HUES64 (cell line): ENCODE results near the gene STPG1.

ENCODE experiments used
- H3K27ac ChIP-seq: 2 replicates; pipeline ENCODE4 v1.7.0; 2013; ENCODE audit warnings: low read depth, low read length, inconsistent platforms
- H3K27me3 ChIP-seq: 2 replicates; pipeline ENCODE4 v1.6.1; 2013; ENCODE audit warnings: mild to moderate bottlenecking, low read length; ENCODE audit not compliant: insufficient read depth
- H3K36me3 ChIP-seq: 2 replicates; pipeline ENCODE4 v1.6.1; 2013; ENCODE audit warnings: mild to moderate bottlenecking, low read length; ENCODE audit not compliant: insufficient read depth
- H3K4me1 ChIP-seq: 2 replicates; pipeline ENCODE4 v1.6.1; 2013; ENCODE audit warnings: mild to moderate bottlenecking, low read length, moderate library complexity; ENCODE audit not compliant: insufficient read depth
- H3K4me3 ChIP-seq: 2 replicates; pipeline ENCODE4 v1.5.1; 2013; ENCODE audit warnings: mild to moderate bottlenecking, low read length, moderate library complexity
- H3K9ac ChIP-seq: 2 replicates; pipeline ENCODE4 v1.6.1; 2013; ENCODE audit warnings: mild to moderate bottlenecking, low read depth, low read length
- H3K9me3 ChIP-seq: 2 replicates; pipeline ENCODE4 v1.6.1; 2013; ENCODE audit warnings: low read depth, low read length; ENCODE audit not compliant: insufficient read depth
- WGBS: fragments of 150-250, 120-280 bp; methylation state at CpG from one replicate; pipeline ENCODE4 v1.1.7; 2013; ENCODE audit warnings: missing lambda C conversion rate; 5-methylcytosine and 5-hydroxymethylcytosine counted together

Gene STPG1

GRCh38 chr1:24414775-24415333 is 1.3 kb upstream of the STPG1 start:
- Histone ChIP-seq H3K9ac (no peak overlapping the region), H3K27me3 (no peaks in the 10 kb centered on the region), H3K27ac (peak overlapping the region; percentile 17; the same call in 1 of the 2 replicates), H3K4me3 (peak overlapping the region; percentile 70), H3K9me3 (no peaks in the 10 kb centered on the region), H3K4me1 (peaks cover 10% of the 10 kb centered on the region), H3K36me3 (no peaks in the 10 kb centered on the region)
- 74% methylated on average over 22 of the region's 22 CpGs for WGBS

- peaks cover 10% of the 10 kb centered on the region for H3K4me1 ChIP-seq
- 86% methylated on average over 1 of the region's 1 CpG for WGBS
- H3K27ac ChIP-seq, result no peak overlapping the region
- H3K27me3 ChIP-seq, result no peaks in the 10 kb centered on the region
- H3K9ac ChIP-seq, result no peak overlapping the region
- H3K4me3 ChIP-seq, result peak overlapping the region; percentile 81
- H3K36me3 ChIP-seq, result no peaks in the 10 kb centered on the region
- H3K9me3 ChIP-seq, result no peaks in the 10 kb centered on the region
Observed at GRCh38 chr1:24412408-24412807, 1.2 kb downstream of the STPG1 start.

GRCh38 chr1:24411963-24412362 is 1.6 kb downstream of the STPG1 start:
- Histone ChIP-seq H3K4me1 (peaks cover 10% of the 10 kb centered on the region), H3K9ac (no peak overlapping the region), H3K27me3 (no peaks in the 10 kb centered on the region), H3K4me3 (no peak overlapping the region), H3K9me3 (no peaks in the 10 kb centered on the region), H3K27ac (no peak overlapping the region), H3K36me3 (no peaks in the 10 kb centered on the region)
- 87% methylated on average over 6 of the region's 6 CpGs for WGBS

- Histone ChIP-seq H3K36me3 (no peaks in the 10 kb centered on the region), H3K27me3 (no peaks in the 10 kb centered on the region), H3K27ac (no peak overlapping the region), H3K4me3 (no peak overlapping the region), H3K9ac (no peak overlapping the region), H3K9me3 (no peaks in the 10 kb centered on the region), H3K4me1 (peaks cover 7% of the 10 kb centered on the region)
- WGBS, result 94% methylated on average over 5 of the region's 7 CpGs
Observed at GRCh38 chr1:24410750-24411149, 2.8 kb downstream of the STPG1 start.

DNA sequence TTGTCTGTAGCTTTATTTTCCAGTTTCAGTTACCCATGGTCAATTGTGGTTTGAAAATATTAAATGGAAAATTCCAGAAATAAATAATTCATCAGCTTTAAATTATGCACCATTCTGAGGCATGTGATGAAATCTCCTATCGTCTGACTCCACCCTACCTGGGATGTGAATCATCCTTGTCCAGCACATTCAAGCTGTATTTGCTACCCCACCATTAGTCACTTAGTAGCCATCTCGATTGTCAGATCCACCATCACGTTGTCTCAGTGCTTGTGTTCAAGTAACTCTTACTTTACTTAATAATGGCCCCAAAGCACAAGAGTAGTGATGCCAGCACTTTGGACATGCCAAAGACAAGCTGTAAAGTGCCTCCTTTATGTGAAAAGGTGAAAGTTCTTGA is 4.0 kb downstream of the STPG1 start:
- Histone ChIP-seq H3K27ac (no peak overlapping the region), H3K9me3 (no peaks in the 10 kb centered on the region), H3K4me1 (peaks cover 3% of the 10 kb centered on the region; the same call in 1 of the 2 replicates), H3K4me3 (no peak overlapping the region), H3K27me3 (no peaks in the 10 kb centered on the region), H3K36me3 (no peaks in the 10 kb centered on the region), H3K9ac (no peak overlapping the region)
- 90% methylated on average over 3 of the region's 3 CpGs for WGBS

GRCh38 chr1:24406788-24407187 is 6.8 kb downstream of the STPG1 start:
- Histone ChIP-seq H3K36me3 (no peaks in the 10 kb centered on the region), H3K9ac (no peak overlapping the region), H3K4me1 (no peaks in the 10 kb centered on the region), H3K4me3 (no peak overlapping the region), H3K27me3 (no peaks in the 10 kb centered on the region), H3K27ac (no peak overlapping the region), H3K9me3 (no peaks in the 10 kb centered on the region)
- WGBS, result 99% methylated on average over 1 of the region's 1 CpG

- WGBS, result 91% methylated on average over 3 of the region's 4 CpGs
- Histone ChIP-seq H3K36me3 (peaks cover 14% of the 10 kb centered on the region; the same call in 1 of the 2 replicates), H3K4me1 (no peaks in the 10 kb centered on the region), H3K27me3 (no peaks in the 10 kb centered on the region), H3K9me3 (no peaks in the 10 kb centered on the region), H3K9ac (no peak overlapping the region), H3K27ac (no peak overlapping the region), H3K4me3 (no peak overlapping the region)
Observed at GRCh38 chr1:24403806-24404205, 9.8 kb downstream of the STPG1 start.

DNA sequence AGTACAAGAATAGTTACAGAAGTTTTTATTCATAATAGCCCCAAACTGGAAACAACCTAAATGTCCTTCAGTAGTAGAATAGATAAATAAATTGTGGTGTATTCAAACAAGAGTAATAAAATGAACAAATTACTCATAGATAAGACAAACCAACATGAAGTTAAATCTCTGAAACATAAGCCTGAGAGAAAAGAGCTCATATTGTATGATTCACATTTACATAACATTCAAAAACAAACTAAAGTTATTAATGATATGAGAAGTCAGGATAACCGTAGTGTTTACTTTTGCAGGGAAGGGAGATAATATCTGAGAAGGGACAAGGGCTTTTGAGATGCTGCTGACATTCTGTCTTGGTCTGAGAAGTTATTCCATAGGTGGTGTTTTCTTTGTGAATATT is 13.5 kb downstream of the STPG1 start:
- H3K9me3 ChIP-seq, result no peaks in the 10 kb centered on the region
- H3K36me3 ChIP-seq, result peaks cover 14% of the 10 kb centered on the region; the same call in 1 of the 2 replicates
- H3K9ac ChIP-seq, result no peak overlapping the region
- no peak overlapping the region for H3K27ac ChIP-seq
- no peaks in the 10 kb centered on the region for H3K27me3 ChIP-seq
- no peaks in the 10 kb centered on the region for H3K4me1 ChIP-seq
- 93% methylated on average over 1 of the region's 1 CpG for WGBS
- no peak overlapping the region for H3K4me3 ChIP-seq

DNA sequence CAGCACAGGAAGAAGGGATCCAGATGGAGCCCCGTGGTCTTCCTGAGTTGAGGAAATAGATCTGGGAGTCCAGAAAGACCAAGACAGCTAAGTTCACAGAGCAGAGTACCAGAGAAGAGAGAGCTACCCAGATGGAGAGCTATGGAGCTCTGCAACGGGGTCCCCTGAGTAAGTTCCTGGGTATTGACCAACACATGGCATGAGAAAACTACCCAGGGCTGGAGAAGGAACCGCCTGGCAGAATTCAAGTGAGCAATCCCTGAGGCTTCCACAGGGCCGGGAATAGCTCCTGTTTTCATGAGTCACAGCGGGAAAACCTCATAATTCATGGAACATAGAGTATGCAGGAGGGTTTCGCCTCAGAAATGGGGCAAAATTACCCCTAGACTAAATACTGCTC is 19.7 kb downstream of the STPG1 start:
- H3K27me3 ChIP-seq, result no peaks in the 10 kb centered on the region
- peak overlapping the region; percentile 17; the same call in 1 of the 2 replicates for H3K27ac ChIP-seq
- WGBS, result 88% methylated on average over 6 of the region's 6 CpGs
- peaks cover 24% of the 10 kb centered on the region for H3K4me1 ChIP-seq
- H3K9ac ChIP-seq, result no peak overlapping the region
- no peaks in the 10 kb centered on the region for H3K9me3 ChIP-seq
- no peak overlapping the region for H3K4me3 ChIP-seq
- H3K36me3 ChIP-seq, result no peaks in the 10 kb centered on the region

DNA sequence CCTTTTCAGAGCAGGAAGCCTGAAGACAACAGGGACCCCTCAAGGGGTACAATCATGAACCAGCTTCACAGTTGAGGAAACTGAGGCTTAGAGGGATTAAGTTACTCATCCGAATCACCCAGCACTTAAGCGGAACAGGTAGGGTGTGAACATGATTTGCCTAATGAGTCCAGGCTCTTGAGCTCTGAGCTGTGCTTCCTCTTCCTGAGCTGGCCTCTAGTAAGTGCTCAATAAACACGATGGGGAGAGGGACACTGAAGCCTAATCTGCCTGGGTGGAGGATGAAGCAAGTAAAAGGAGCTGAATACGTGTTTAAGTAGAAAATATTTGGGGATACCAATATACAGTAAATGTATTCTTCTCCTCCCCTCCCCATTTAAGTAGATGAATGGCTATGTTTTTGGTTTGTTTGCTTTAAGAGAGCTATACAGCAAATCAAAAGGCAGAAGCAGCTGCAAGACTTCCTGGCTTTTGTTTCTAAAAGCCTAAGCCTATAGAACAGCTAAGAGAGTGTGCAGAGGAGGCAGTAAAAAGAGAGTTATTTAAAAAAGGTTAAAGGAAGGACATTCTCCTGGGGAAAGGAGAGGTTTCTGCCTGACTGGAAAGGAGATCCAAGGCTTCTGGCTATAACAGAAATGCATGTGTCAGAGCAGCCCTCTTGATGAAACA is 20.5 kb downstream of the STPG1 start:
- Histone ChIP-seq H3K27me3 (no peaks in the 10 kb centered on the region), H3K4me1 (peaks cover 24% of the 10 kb centered on the region), H3K9me3 (no peaks in the 10 kb centered on the region), H3K4me3 (no peak overlapping the region), H3K27ac (peak overlapping the region; percentile 17; the same call in 1 of the 2 replicates), H3K36me3 (no peaks in the 10 kb centered on the region), H3K9ac (no peak overlapping the region)
- WGBS, result 74% methylated on average over 4 of the region's 4 CpGs

GRCh38 chr1:24392604-24392946 is 21.0 kb downstream of the STPG1 start:
- Histone ChIP-seq H3K27me3 (no peaks in the 10 kb centered on the region), H3K4me1 (peaks cover 24% of the 10 kb centered on the region), H3K4me3 (no peak overlapping the region), H3K36me3 (no peaks in the 10 kb centered on the region), H3K9me3 (no peaks in the 10 kb centered on the region), H3K9ac (no peak overlapping the region), H3K27ac (0 out of 2 replicates have a peak overlapping the region, but pooled peaks have one; percentile 24)
- 69% methylated on average over 4 of the region's 4 CpGs for WGBS
